ENCODE data around the gene NTSR2.

DNA sequence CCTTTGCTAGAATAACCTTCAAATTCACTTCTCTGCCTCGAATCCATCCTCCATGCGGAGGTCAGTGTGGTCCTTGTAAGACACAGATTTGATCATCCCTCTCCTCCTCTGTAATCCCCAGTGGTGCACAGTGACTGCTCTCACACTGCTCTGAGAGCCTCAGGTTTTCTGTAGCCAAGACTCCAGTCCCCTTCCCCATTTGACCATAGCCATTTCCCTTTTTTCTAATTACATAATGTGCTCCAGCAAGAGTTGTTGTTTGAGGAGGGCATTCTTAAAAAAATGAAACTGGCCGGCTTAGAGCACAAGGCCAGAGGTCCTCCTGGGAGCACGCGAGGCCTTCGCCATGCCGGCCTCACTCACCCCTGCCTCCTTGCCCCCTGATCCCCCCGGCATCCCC, 41.8 kb upstream of the NTSR2 start:
- TF ChIP-seq POLR2AphosphoS5 (IDR thresholded peaks at IDR 0.05; ENCODE audit: low read depth) (no peak), EZH2phosphoT487 (IDR thresholded peaks at IDR 0.05; ENCODE audit: unreplicated experiment) (no peak), EZH2 (IDR thresholded peaks at IDR 0.05; ENCODE audit: low read depth, unreplicated experiment) (no peak), ZNF114 (CRISPR knock-in tag; IDR thresholded peaks at IDR 0.05) (no peak), NANOG (IDR thresholded peaks at IDR 0.05; ENCODE audit: borderline replicate concordance) (no peak), CREB1 (CRISPR knock-in tag; IDR thresholded peaks at IDR 0.05; ENCODE audit: low read depth) (no peak), JUNB (IDR thresholded peaks at IDR 0.05; ENCODE audit: unreplicated experiment) (no peak), STAT1 (IDR thresholded peaks at IDR 0.05; ENCODE audit: unreplicated experiment) (no peak), ZNF331 (CRISPR knock-in tag; IDR thresholded peaks at IDR 0.05; ENCODE audit: low read depth) (no peak)
- TF ChIP-seq, protein P1, sequence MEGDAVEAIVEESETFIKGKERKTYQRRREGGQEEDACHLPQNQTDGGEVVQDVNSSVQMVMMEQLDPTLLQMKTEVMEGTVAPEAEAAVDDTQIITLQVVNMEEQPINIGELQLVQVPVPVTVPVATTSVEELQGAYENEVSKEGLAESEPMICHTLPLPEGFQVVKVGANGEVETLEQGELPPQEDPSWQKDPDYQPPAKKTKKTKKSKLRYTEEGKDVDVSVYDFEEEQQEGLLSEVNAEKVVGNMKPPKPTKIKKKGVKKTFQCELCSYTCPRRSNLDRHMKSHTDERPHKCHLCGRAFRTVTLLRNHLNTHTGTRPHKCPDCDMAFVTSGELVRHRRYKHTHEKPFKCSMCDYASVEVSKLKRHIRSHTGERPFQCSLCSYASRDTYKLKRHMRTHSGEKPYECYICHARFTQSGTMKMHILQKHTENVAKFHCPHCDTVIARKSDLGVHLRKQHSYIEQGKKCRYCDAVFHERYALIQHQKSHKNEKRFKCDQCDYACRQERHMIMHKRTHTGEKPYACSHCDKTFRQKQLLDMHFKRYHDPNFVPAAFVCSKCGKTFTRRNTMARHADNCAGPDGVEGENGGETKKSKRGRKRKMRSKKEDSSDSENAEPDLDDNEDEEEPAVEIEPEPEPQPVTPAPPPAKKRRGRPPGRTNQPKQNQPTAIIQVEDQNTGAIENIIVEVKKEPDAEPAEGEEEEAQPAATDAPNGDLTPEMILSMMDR (conservative IDR thresholded peaks at IDR 0.05; ENCODE audit: low read depth in 2 of 2): no peak
- TF ChIP-seq, protein P2, sequence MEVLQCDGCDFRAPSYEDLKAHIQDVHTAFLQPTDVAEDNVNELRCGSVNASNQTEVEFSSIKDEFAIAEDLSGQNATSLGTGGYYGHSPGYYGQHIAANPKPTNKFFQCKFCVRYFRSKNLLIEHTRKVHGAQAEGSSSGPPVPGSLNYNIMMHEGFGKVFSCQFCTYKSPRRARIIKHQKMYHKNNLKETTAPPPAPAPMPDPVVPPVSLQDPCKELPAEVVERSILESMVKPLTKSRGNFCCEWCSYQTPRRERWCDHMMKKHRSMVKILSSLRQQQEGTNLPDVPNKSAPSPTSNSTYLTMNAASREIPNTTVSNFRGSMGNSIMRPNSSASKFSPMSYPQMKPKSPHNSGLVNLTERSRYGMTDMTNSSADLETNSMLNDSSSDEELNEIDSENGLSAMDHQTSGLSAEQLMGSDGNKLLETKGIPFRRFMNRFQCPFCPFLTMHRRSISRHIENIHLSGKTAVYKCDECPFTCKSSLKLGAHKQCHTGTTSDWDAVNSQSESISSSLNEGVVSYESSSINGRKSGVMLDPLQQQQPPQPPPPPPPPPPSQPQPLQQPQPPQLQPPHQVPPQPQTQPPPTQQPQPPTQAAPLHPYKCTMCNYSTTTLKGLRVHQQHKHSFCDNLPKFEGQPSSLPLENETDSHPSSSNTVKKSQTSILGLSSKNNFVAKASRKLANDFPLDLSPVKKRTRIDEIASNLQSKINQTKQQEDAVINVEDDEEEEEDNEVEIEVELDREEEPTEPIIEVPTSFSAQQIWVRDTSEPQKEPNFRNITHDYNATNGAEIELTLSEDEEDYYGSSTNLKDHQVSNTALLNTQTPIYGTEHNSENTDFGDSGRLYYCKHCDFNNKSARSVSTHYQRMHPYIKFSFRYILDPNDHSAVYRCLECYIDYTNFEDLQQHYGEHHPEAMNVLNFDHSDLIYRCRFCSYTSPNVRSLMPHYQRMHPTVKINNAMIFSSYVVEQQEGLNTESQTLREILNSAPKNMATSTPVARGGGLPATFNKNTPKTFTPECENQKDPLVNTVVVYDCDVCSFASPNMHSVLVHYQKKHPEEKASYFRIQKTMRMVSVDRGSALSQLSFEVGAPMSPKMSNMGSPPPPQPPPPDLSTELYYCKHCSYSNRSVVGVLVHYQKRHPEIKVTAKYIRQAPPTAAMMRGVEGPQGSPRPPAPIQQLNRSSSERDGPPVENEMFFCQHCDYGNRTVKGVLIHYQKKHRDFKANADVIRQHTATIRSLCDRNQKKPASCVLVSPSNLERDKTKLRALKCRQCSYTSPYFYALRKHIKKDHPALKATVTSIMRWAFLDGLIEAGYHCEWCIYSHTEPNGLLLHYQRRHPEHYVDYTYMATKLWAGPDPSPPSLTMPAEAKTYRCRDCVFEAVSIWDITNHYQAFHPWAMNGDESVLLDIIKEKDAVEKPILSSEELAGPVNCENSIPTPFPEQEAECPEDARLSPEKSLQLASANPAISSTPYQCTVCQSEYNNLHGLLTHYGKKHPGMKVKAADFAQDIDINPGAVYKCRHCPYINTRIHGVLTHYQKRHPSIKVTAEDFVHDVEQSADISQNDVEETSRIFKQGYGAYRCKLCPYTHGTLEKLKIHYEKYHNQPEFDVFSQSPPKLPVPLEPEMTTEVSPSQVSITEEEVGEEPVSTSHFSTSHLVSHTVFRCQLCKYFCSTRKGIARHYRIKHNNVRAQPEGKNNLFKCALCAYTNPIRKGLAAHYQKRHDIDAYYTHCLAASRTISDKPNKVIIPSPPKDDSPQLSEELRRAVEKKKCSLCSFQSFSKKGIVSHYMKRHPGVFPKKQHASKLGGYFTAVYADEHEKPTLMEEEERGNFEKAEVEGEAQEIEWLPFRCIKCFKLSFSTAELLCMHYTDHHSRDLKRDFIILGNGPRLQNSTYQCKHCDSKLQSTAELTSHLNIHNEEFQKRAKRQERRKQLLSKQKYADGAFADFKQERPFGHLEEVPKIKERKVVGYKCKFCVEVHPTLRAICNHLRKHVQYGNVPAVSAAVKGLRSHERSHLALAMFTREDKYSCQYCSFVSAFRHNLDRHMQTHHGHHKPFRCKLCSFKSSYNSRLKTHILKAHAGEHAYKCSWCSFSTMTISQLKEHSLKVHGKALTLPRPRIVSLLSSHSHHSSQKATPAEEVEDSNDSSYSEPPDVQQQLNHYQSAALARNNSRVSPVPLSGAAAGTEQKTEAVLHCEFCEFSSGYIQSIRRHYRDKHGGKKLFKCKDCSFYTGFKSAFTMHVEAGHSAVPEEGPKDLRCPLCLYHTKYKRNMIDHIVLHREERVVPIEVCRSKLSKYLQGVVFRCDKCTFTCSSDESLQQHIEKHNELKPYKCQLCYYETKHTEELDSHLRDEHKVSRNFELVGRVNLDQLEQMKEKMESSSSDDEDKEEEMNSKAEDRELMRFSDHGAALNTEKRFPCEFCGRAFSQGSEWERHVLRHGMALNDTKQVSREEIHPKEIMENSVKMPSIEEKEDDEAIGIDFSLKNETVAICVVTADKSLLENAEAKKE (CRISPR knock-in tag; IDR thresholded peaks at IDR 0.05): no peak
- TF ChIP-seq, protein P3, sequence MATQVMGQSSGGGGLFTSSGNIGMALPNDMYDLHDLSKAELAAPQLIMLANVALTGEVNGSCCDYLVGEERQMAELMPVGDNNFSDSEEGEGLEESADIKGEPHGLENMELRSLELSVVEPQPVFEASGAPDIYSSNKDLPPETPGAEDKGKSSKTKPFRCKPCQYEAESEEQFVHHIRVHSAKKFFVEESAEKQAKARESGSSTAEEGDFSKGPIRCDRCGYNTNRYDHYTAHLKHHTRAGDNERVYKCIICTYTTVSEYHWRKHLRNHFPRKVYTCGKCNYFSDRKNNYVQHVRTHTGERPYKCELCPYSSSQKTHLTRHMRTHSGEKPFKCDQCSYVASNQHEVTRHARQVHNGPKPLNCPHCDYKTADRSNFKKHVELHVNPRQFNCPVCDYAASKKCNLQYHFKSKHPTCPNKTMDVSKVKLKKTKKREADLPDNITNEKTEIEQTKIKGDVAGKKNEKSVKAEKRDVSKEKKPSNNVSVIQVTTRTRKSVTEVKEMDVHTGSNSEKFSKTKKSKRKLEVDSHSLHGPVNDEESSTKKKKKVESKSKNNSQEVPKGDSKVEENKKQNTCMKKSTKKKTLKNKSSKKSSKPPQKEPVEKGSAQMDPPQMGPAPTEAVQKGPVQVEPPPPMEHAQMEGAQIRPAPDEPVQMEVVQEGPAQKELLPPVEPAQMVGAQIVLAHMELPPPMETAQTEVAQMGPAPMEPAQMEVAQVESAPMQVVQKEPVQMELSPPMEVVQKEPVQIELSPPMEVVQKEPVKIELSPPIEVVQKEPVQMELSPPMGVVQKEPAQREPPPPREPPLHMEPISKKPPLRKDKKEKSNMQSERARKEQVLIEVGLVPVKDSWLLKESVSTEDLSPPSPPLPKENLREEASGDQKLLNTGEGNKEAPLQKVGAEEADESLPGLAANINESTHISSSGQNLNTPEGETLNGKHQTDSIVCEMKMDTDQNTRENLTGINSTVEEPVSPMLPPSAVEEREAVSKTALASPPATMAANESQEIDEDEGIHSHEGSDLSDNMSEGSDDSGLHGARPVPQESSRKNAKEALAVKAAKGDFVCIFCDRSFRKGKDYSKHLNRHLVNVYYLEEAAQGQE (IDR thresholded peaks at IDR 0.05; ENCODE audit: unreplicated experiment): no peak
- TF ChIP-seq, protein P4, sequence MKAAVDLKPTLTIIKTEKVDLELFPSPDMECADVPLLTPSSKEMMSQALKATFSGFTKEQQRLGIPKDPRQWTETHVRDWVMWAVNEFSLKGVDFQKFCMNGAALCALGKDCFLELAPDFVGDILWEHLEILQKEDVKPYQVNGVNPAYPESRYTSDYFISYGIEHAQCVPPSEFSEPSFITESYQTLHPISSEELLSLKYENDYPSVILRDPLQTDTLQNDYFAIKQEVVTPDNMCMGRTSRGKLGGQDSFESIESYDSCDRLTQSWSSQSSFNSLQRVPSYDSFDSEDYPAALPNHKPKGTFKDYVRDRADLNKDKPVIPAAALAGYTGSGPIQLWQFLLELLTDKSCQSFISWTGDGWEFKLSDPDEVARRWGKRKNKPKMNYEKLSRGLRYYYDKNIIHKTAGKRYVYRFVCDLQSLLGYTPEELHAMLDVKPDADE (IDR thresholded peaks at IDR 0.05): no peak
